Trophoblast cell (in vitro differentiated cells and primary cell): Measurements from ENCODE around the gene GABRD.
A peak's percentile ranks its signal among the peaks of the same experiment; 100 is the strongest.

Experiments used
- DNase-seq, 2 donors: peaks; one replicate each; pipeline ENCODE4 v3.0.0-alpha.2; 2016
- H2AFZ ChIP-seq: 2 replicates; pipeline ENCODE4 v1.6.1; 2013; ENCODE audit warnings: low read length, moderate library complexity, mild to moderate bottlenecking; ENCODE audit not compliant: insufficient read depth, poor library complexity
- H2AK5ac ChIP-seq: 2 replicates; pipeline ENCODE4 v1.6.1; 2013; ENCODE audit warnings: mild to moderate bottlenecking, low read length
- H2BK120ac ChIP-seq: 2 replicates; pipeline ENCODE4 v1.6.1; 2013; ENCODE audit warnings: low read length, mild to moderate bottlenecking, moderate library complexity; ENCODE audit not compliant: insufficient read depth, poor library complexity
- H2BK12ac ChIP-seq: 2 replicates; pipeline ENCODE4 v1.6.1; 2013; ENCODE audit warnings: mild to moderate bottlenecking, low read length, moderate library complexity
- H2BK5ac ChIP-seq: 2 replicates; pipeline ENCODE4 v1.6.1; 2013; ENCODE audit warnings: low read length, low read depth, moderate library complexity, mild to moderate bottlenecking; ENCODE audit not compliant: poor library complexity
- H3K14ac ChIP-seq: 2 replicates; pipeline ENCODE4 v1.6.1; 2013; ENCODE audit warnings: mild to moderate bottlenecking, low read length
- H3K18ac ChIP-seq: 2 replicates; pipeline ENCODE4 v1.6.1; 2013; ENCODE audit warnings: mild to moderate bottlenecking, low read length
- H3K23ac ChIP-seq: 2 replicates; pipeline ENCODE4 v1.6.1; 2013; ENCODE audit warnings: low read length
- H3K27ac ChIP-seq: 2 replicates; pipeline ENCODE4 v1.5.1; 2013; ENCODE audit warnings: low read depth, mild to moderate bottlenecking, inconsistent platforms, low read length, moderate library complexity
- H3K27me3 ChIP-seq: 2 replicates; pipeline ENCODE4 v1.6.1; 2013; ENCODE audit warnings: inconsistent platforms, mild to moderate bottlenecking, low read length, moderate library complexity; ENCODE audit not compliant: insufficient read depth
- H3K36me3 ChIP-seq, 2 experiments: 1 replicate in 1 of 2; 2 replicates in 1 of 2; pipeline ENCODE4 v1.6.1; 2013; ENCODE audit warnings: low read length in 2 of 2, mild to moderate bottlenecking in 2 of 2, moderate library complexity in 1 of 2; ENCODE audit not compliant: insufficient read depth in 2 of 2, control insufficient read depth in 1 of 2
- H3K4ac ChIP-seq: 2 replicates; pipeline ENCODE4 v1.6.1; 2013; ENCODE audit warnings: low read depth, mild to moderate bottlenecking, low read length, moderate library complexity
- H3K4me1 ChIP-seq, 2 experiments: 1 replicate in 1 of 2; 2 replicates in 1 of 2; pipeline ENCODE4 v1.6.1; 2013; ENCODE audit warnings: low read length in 2 of 2, mild to moderate bottlenecking in 2 of 2, moderate library complexity in 1 of 2; ENCODE audit not compliant: insufficient read depth in 2 of 2, control insufficient read depth in 1 of 2
- H3K4me2 ChIP-seq: 2 replicates; pipeline ENCODE4 v1.6.1; 2013; ENCODE audit warnings: inconsistent platforms, mild to moderate bottlenecking, low read length, moderate library complexity
- H3K4me3 ChIP-seq: 2 replicates; pipeline ENCODE4 v1.5.1; 2013; ENCODE audit warnings: mild to moderate bottlenecking, low read depth, low read length, inconsistent platforms
- H3K79me1 ChIP-seq: one replicate; pipeline ENCODE4 v1.6.1; 2013; ENCODE audit warnings: low read length
- H3K79me2 ChIP-seq: 2 replicates; pipeline ENCODE4 v1.6.1; 2013; ENCODE audit warnings: low read length, mild to moderate bottlenecking; ENCODE audit not compliant: control insufficient read depth, insufficient read depth, poor library complexity
- H3K9ac ChIP-seq: 2 replicates; pipeline ENCODE4 v1.6.1; 2013; ENCODE audit warnings: mild to moderate bottlenecking, low read length
- H3K9me3 ChIP-seq: 2 replicates; pipeline ENCODE4 v1.6.1; 2013; ENCODE audit warnings: low read depth, mild to moderate bottlenecking, control low read depth, inconsistent platforms, low read length; ENCODE audit not compliant: insufficient read depth
- H4K12ac ChIP-seq: 2 replicates; pipeline ENCODE4 v1.6.1; 2013; ENCODE audit warnings: low read depth, mild to moderate bottlenecking, low read length, moderate library complexity
- H4K8ac ChIP-seq: 2 replicates; pipeline ENCODE4 v1.6.1; 2013; ENCODE audit warnings: low read depth, mild to moderate bottlenecking, low read length, moderate library complexity
- H4K91ac ChIP-seq: one replicate; pipeline ENCODE4 v1.6.1; 2013; ENCODE audit warnings: low read depth, mild to moderate bottlenecking, low read length, moderate library complexity
- WGBS: extraction: QIAGEN DNeasy Blood & Tissue Kit; methylation state at CpG from one replicate; pipeline ENCODE4 v1.1.7; 2013; ENCODE audit warnings: missing lambda C conversion rate; ENCODE audit not compliant: insufficient read length, insufficient coverage; ENCODE audit errors: extremely low coverage; 5-methylcytosine and 5-hydroxymethylcytosine counted together

The GABRD gene

GRCh38 chr1:1982379-1983232, 36.5 kb upstream of the GABRD start:
- no peak overlapping the region for H3K4me3 ChIP-seq
- no peak overlapping the region for H3K23ac ChIP-seq
- H2BK120ac ChIP-seq, result no peak overlapping the region
- H3K4me1 ChIP-seq, result peaks cover 0 to 3% of the 10 kb centered on the region in 2 experiments
- H3K18ac ChIP-seq, result no peak overlapping the region
- H2BK5ac ChIP-seq, result no peak overlapping the region
- H4K91ac ChIP-seq, result no peak overlapping the region
- no peak overlapping the region for H3K27ac ChIP-seq
- WGBS, result no CpG with 5 or more reads among the region's 36 CpGs
- no peaks in the 10 kb centered on the region for H3K36me3 ChIP-seq
- no peak overlapping the region for H3K14ac ChIP-seq
- no peak overlapping the region for H4K8ac ChIP-seq
- DNase-seq, result no peak
- H2AFZ ChIP-seq, result no peak overlapping the region
- no peak overlapping the region for H3K4ac ChIP-seq
- no peak overlapping the region for H3K9ac ChIP-seq
- no peak overlapping the region for H2AK5ac ChIP-seq
- H3K79me1 ChIP-seq, result no peaks in the 10 kb centered on the region
- H3K9me3 ChIP-seq, result peaks cover 21% of the 10 kb centered on the region
- no peak overlapping the region for H2BK12ac ChIP-seq
- no peak overlapping the region for H3K4me2 ChIP-seq
- H3K27me3 ChIP-seq, result no peaks in the 10 kb centered on the region
- no peaks in the 10 kb centered on the region for H3K79me2 ChIP-seq
- H4K12ac ChIP-seq, result no peak overlapping the region

GRCh38 chr1:1984560-1985070, 34.5 kb upstream of the GABRD start:
- no peak overlapping the region for H4K91ac ChIP-seq
- no peak overlapping the region for H2AK5ac ChIP-seq
- no peak overlapping the region for H3K4ac ChIP-seq
- no peak overlapping the region for H2BK5ac ChIP-seq
- peaks cover 10% of the 10 kb centered on the region for H3K9me3 ChIP-seq
- H3K4me3 ChIP-seq, result no peak overlapping the region
- H2BK12ac ChIP-seq, result no peak overlapping the region
- no peak overlapping the region for H2AFZ ChIP-seq
- no peak overlapping the region for H3K4me2 ChIP-seq
- H4K8ac ChIP-seq, result no peak overlapping the region
- H3K79me2 ChIP-seq, result no peaks in the 10 kb centered on the region
- H3K79me1 ChIP-seq, result no peaks in the 10 kb centered on the region
- peaks cover 0 to 5% of the 10 kb centered on the region in 2 experiments for H3K4me1 ChIP-seq
- no peaks in the 10 kb centered on the region for H3K27me3 ChIP-seq
- no peak overlapping the region for H3K9ac ChIP-seq
- WGBS, result no CpG with 5 or more reads among the region's 17 CpGs
- no peak overlapping the region for H3K23ac ChIP-seq
- DNase-seq, result no peak
- no peak overlapping the region for H3K18ac ChIP-seq
- no peak overlapping the region for H4K12ac ChIP-seq
- H3K27ac ChIP-seq, result no peak overlapping the region
- H2BK120ac ChIP-seq, result no peak overlapping the region
- H3K14ac ChIP-seq, result no peak overlapping the region
- H3K36me3 ChIP-seq, result no peaks in the 10 kb centered on the region

GRCh38 chr1:1985375-1986050, 33.6 kb upstream of the GABRD start:
- Histone ChIP-seq H2BK5ac (no peak overlapping the region), H3K4me2 (no peak overlapping the region), H3K79me2 (no peaks in the 10 kb centered on the region), H3K9ac (no peak overlapping the region), H3K27ac (no peak overlapping the region), H2AFZ (no peak overlapping the region), H3K27me3 (no peaks in the 10 kb centered on the region), H2BK12ac (no peak overlapping the region), H3K23ac (no peak overlapping the region), H3K4me1 (peaks cover 0 to 5% of the 10 kb centered on the region in 2 experiments), H2AK5ac (no peak overlapping the region), H4K12ac (no peak overlapping the region), H4K91ac (no peak overlapping the region), H3K9me3 (peaks cover 9% of the 10 kb centered on the region), H3K4me3 (no peak overlapping the region), H4K8ac (no peak overlapping the region), H3K18ac (no peak overlapping the region), H3K79me1 (no peaks in the 10 kb centered on the region), H3K36me3 (no peaks in the 10 kb centered on the region), H2BK120ac (no peak overlapping the region), H3K14ac (no peak overlapping the region), H3K4ac (no peak overlapping the region)
- DNase-seq, result peak; percentile 45 to 46
- WGBS, result no CpG with 5 or more reads among the region's 32 CpGs

DNA sequence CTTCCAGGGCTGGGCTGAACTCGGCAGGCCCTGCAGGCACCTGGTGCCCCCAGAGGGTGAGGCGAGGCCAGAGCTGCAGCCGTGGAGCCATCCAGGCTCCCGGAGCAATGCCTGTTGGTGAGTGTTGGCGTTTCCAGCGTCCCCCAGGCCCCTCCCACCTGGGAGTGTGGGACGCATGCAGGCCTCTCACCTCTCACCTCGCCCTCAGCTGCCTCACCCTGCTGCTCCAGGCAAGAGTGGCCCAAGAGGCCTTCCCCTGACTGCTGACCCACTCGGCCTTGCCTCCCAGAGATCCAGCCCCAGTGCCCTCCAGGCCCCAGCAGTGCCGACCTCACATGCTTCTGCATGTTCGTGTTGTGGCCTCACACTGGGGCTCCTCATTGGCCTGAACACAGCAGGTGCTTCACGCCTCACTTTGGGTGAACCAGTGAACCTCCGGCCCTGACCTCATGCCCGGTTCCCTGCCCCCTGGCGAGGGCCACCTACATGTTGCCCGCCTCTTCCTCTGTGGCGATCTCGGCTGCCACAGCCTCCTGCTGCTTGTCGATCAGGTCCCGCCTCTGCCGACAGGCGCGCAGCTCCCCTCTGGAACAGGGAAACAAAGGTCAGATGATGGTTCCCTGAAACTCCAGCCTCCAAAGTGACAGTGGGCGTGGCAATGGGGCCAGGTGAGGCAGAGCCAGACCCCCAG, 32.5 kb upstream of the GABRD start:
- no peak overlapping the region for H3K9ac ChIP-seq
- H3K4me1 ChIP-seq, result peaks cover 0 to 5% of the 10 kb centered on the region in 2 experiments
- no peak overlapping the region for H2AK5ac ChIP-seq
- H2BK12ac ChIP-seq, result no peak overlapping the region
- no peak overlapping the region for H2BK120ac ChIP-seq
- H3K4me3 ChIP-seq, result no peak overlapping the region
- no peak overlapping the region for H4K91ac ChIP-seq
- H3K9me3 ChIP-seq, result peaks cover 4% of the 10 kb centered on the region
- H2AFZ ChIP-seq, result no peak overlapping the region
- no peak overlapping the region for H3K27ac ChIP-seq
- no peak overlapping the region for H4K12ac ChIP-seq
- peak; percentile 40 to 54 for DNase-seq
- H3K4ac ChIP-seq, result no peak overlapping the region
- H3K18ac ChIP-seq, result no peak overlapping the region
- H3K36me3 ChIP-seq, result no peaks in the 10 kb centered on the region
- H3K23ac ChIP-seq, result no peak overlapping the region
- H3K79me1 ChIP-seq, result no peaks in the 10 kb centered on the region
- H3K27me3 ChIP-seq, result no peaks in the 10 kb centered on the region
- H3K14ac ChIP-seq, result no peak overlapping the region
- no peak overlapping the region for H3K4me2 ChIP-seq
- no CpG with 5 or more reads among the region's 24 CpGs for WGBS
- H4K8ac ChIP-seq, result no peak overlapping the region
- H2BK5ac ChIP-seq, result no peak overlapping the region
- H3K79me2 ChIP-seq, result no peaks in the 10 kb centered on the region
